Esophagus muscularis mucosa (tissue), 4 donors: ENCODE data around the gene KREMEN1.

Source experiments
- CTCF ChIP-seq, 3 experiments: fragments of 200-600 bp in 2 of 3; fragments of 450-650 bp in 1 of 3; sonication (generic) in 2 of 3; IDR thresholded peaks; one replicate each; pipeline ENCODE4 v1.5.1; 2017 to 2019; ENCODE audit warnings: antibody characterized with exemption in 3 of 3, mild to moderate bottlenecking in 2 of 3, moderate library complexity in 1 of 3
- EP300 ChIP-seq: sonication (generic); formaldehyde crosslinking; IDR thresholded peaks from one replicate; pipeline ENCODE4 v1.6.1; 2017; ENCODE audit warnings: antibody characterized with exemption
- POLR2A ChIP-seq: fragments of 450-650 bp; IDR thresholded peaks from one replicate; pipeline ENCODE4 v1.6.1; 2017; ENCODE audit warnings: antibody characterized with exemption, moderate library complexity, mild to moderate bottlenecking, low read depth
- POLR2AphosphoS5 ChIP-seq, 2 donors: sonication (generic); formaldehyde crosslinking; IDR thresholded peaks; one replicate each; pipeline ENCODE4 v1.6.1; 2017; ENCODE audit warnings: antibody characterized with exemption in 2 of 2

GRCh38 chr22:29148826-29149225, 76.0 kb downstream of the KREMEN1 start:
- TF ChIP-seq CTCF (IDR thresholded peaks at IDR 0.05) (no peak), EP300 (no peak), POLR2A (no peak), POLR2AphosphoS5 (IDR thresholded peaks at IDR 0.05) (no peak)
